Stimulated activated naive B cell treated with anti-CD40 and anti-IgM and Interleukin-4, amounts not matched to agents 10 μg/mL and 1 μg/mL and 100 μg/mL, for 72 hours (primary cell): ENCODE data around the gene NGFR.
A peak's percentile ranks its signal among the peaks of the same experiment; 100 is the strongest.

Experiments
- ATAC-seq, 2 donors: fragments of 150-1000 bp; cut with Tn5 transposase; replicated peaks; 2 replicates each; pipeline ENCODE4 v1.10.0; 2021; ENCODE audit warnings: moderate library complexity in 1 of 2
- DNase-seq: peaks from one replicate; pipeline ENCODE4 v3.0.0; 2021
- H3K27ac Mint-ChIP-seq: one replicate; pipeline ENCODE4 v1.8.0; 2022; ENCODE audit warnings: mild to moderate bottlenecking, mixed read lengths
- H3K27me3 Mint-ChIP-seq, 2 donors: one replicate each; pipeline ENCODE4 v1.8.0; 2022; ENCODE audit warnings: mixed read lengths in 2 of 2
- H3K36me3 Mint-ChIP-seq, 2 donors: one replicate each; pipeline ENCODE4 v1.8.0; 2022; ENCODE audit warnings: mixed read lengths in 2 of 2, mild to moderate bottlenecking in 1 of 2
- H3K4me1 Mint-ChIP-seq, 2 donors: one replicate each; pipeline ENCODE4 v1.8.0; 2022; ENCODE audit warnings: mixed read lengths in 2 of 2, mild to moderate bottlenecking in 1 of 2
- H3K4me3 Mint-ChIP-seq, 2 donors: one replicate each; pipeline ENCODE4 v1.8.0; 2022; ENCODE audit warnings: mild to moderate bottlenecking in 2 of 2, mixed read lengths in 2 of 2, moderate library complexity in 1 of 2
- H3K9me3 Mint-ChIP-seq, 2 donors: one replicate each; pipeline ENCODE4 v1.8.0; 2022; ENCODE audit warnings: mixed read lengths in 2 of 2, mild to moderate bottlenecking in 1 of 2

NGFR gene

DNA sequence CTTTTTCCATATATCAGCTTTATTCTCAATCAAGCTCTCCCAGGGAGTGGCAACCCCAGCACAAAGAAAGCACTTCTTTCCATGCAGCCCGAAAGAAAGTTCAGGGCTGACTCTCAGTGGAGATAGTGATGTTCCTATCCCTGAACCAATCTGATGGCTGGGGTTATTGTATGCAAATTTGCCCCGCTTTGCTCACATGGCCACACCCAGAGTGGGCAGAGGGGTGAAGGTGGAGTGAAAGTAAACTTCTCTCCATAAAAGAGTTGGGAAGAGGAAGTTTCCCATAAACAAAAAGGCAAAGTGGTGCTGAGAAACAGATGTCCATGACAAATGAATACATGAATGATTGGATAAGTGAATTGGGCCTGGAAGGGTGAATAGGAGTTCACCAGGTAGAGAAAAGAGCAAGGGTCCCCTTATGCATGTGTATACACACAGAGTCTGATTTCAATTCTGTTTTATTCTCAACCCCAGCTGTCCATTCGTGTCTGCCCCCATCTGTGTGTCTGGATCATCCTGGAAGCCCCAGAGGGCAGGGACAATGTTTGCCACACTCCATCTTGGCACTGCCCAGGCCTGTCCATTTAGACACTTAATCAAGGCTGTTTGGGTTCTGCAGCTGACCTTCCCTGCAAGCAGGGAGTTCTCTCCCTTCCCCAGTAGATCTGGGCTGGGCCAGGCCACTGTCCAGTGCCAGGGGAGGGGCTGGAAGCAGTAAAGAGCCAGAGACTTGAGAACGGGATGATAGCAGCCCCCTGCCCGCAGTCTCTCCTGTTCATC is 14.1 kb upstream of the NGFR start:
- DNase-seq (no peak), ATAC-seq (no peak)
- no peak overlapping the region for H3K27ac Mint-ChIP-seq
- H3K9me3 Mint-ChIP-seq: peaks cover 2 to 3% of the 10 kb centered on the region in 2 donors
- peaks cover 0 to 12% of the 10 kb centered on the region in 2 donors for H3K4me1 Mint-ChIP-seq
- H3K4me3 Mint-ChIP-seq: no peak overlapping the region
- H3K27me3 Mint-ChIP-seq: peaks cover 68 to 79% of the 10 kb centered on the region in 2 donors
- peaks cover 3% of the 10 kb centered on the region in 2 donors for H3K36me3 Mint-ChIP-seq

DNA sequence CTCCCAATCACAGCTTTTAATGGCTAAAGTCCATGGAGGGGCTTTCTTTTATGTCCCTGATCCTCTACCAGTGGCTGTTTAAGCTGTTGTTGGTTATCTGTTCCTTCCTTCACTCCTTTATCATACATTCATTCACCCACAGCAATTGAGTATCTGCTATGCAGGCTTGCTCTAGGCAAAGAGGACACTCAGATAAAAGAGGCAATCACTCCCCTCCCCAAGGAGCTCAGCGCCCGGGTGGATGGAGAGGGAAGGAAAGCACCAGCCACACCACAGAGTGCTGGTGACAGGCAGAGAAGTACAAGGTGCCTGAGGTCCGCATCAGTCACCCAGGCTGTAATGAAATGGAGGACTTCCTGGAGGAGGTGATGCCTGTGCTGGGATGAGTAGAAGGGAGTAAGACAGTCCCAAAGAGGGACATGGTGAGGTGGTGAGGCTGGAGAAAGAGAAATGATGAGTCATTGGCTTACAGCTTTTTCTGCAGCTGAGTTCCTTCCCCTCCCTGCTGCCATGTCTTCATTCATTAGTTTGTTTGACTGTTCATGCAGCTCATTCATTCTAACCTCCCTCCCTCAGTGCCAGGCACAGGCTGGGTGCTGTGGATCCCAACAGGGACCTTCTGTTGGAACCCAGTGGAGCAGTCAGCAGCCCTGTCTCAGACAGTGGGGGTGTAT is 12.8 kb upstream of the NGFR start:
- H3K4me3 Mint-ChIP-seq: no peak overlapping the region
- H3K9me3 Mint-ChIP-seq: no peaks in the 10 kb centered on the region
- peak in 1 of 2 donors; percentile 16 for ATAC-seq
- no peak for DNase-seq
- peaks cover 4 to 15% of the 10 kb centered on the region in 2 donors for H3K4me1 Mint-ChIP-seq
- H3K36me3 Mint-ChIP-seq: no peaks in the 10 kb centered on the region
- H3K27ac Mint-ChIP-seq: peak overlapping the region; percentile 33
- peaks cover 71 to 83% of the 10 kb centered on the region in 2 donors for H3K27me3 Mint-ChIP-seq

DNA sequence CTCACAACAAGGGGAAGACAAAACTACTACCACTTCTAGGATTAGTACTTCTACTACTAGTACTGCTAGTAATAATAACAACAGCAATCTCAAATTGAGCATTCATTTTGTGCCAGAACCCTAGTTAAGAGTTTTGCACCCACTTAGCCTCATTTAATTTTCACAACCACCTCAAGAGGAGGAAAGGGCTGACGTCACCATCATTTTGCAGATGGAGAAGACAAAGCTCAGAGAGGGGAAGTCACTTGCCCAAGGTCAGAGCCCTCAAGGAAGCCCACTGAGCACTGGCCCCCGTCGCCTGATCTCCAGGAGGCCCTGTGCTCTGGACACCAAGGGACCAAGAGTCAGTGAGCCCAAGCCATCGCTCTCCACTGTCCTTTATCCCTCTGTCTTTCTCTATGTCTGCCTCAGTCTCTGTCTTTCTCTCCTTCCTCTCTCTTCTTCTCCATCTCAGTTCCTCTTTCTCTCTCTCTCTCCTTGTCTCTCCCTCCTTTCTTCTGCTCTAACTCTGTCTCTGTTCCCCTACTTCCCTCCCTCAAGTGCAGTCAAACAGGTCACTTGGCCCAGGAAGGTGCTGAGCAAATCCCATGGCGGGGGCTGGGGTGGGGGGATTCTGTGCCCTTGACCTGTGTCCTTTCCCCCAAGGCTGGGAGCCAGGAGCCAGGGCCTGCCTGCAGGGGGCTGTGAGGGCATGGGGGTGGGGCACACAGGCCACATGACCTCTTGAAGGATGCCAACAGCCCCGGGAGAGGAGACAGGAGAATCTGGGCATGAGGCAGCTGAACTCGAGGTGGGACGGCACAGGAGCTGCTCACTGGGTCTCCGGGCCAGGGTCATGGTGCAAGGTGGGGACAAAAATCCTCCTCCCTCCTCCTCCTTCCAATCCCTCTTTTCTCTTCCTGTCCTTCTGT is 11.2 kb upstream of the NGFR start:
- Mint-ChIP-seq H3K4me3 (no peak overlapping the region), H3K27me3 (peaks cover 69 to 79% of the 10 kb centered on the region in 2 donors), H3K36me3 (no peaks in the 10 kb centered on the region)

DNA sequence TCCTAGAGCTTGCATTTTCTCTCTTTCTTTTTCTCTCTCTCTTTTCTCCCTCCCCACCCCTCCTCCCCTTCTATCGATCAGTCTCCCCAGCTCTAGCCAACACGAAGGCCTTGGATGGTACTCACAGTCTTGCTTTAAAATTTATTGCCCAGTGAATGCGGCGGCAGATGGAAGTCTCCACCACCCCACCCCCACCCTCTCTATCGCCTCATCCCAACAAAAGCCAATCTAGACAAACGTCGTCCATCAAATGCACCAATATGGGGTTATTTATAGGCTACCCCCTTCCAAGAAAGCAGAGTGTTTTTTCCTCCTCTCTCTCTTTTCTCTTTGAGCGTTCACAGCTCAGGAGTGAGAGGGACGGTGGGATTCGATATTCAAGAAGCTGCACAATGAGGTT is 10.5 kb upstream of the NGFR start:
- no peak overlapping the region for H3K4me3 Mint-ChIP-seq
- H3K36me3 Mint-ChIP-seq: no peaks in the 10 kb centered on the region
- ATAC-seq (no peak), DNase-seq (no peak)
- H3K9me3 Mint-ChIP-seq: no peaks in the 10 kb centered on the region
- no peak overlapping the region for H3K27ac Mint-ChIP-seq
- H3K27me3 Mint-ChIP-seq: peaks cover 69 to 79% of the 10 kb centered on the region in 2 donors
- peaks cover 4 to 15% of the 10 kb centered on the region in 2 donors for H3K4me1 Mint-ChIP-seq

More for the DNA sequence above, 11.2 kb upstream of the NGFR start:
- Mint-ChIP-seq H3K27ac (no peak overlapping the region), H3K4me1 (peaks cover 4 to 15% of the 10 kb centered on the region in 2 donors), H3K9me3 (no peaks in the 10 kb centered on the region)
- DNase-seq (no peak), ATAC-seq (no peak)

DNA sequence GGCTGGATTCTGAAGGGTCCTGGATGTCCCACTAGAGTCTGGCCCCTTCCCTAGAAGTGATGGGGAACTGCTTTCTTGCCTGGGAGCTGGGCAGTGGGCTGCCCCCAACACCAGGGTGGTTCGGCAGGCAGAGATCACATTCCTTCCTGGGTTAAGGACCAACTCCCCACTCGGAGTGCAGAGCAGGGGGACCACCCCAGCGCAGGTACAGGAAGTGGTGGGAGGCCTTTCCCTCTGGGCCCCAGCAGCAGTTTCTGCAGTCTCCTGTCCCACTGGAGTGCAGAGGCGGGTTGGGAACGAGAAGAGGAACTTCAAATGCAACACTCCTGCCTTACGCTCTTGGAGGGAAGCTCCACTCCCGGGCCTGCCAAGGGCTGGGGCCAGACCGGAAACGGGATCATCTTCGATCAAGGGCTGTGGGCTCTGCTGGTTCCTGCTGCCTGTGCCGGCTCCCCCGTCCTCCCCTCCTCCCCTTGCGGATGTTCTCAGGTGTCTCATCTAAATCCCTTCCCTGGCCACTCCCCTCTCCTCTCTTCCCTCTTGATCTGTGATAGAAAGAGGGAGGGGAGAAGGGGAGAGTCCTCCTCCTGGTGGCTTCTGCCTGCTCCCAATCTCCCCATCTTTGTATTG is 9.0 kb upstream of the NGFR start:
- H3K36me3 Mint-ChIP-seq: no peaks in the 10 kb centered on the region

DNA sequence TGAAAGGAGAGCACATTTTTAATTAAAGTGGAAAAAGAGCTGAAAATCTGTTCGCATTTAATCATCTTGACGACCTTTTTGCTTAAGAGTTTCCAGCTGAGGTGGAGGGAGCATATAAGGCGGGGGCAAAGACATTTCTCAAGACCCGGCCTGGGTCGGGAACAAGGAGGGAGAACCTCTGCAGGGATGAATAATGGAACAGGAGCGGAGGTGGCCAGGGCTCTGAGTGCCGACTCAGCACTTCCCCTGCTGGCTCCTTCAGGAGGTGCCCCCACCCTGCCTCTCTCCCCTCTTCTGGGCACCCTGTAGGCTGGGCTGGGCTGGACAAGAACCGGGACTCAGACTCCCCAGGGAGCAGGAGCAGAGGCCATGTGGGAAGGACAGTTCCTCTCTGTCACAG is 7.9 kb upstream of the NGFR start:
- H3K27ac Mint-ChIP-seq: no peak overlapping the region
- H3K36me3 Mint-ChIP-seq: no peaks in the 10 kb centered on the region
- peaks cover 4 to 13% of the 10 kb centered on the region in 2 donors for H3K4me1 Mint-ChIP-seq
- no peaks in the 10 kb centered on the region for H3K9me3 Mint-ChIP-seq
- ATAC-seq (no peak), DNase-seq (no peak)
- peaks cover 83 to 84% of the 10 kb centered on the region in 2 donors for H3K27me3 Mint-ChIP-seq
- no peak overlapping the region for H3K4me3 Mint-ChIP-seq

More for the DNA sequence above, 9.0 kb upstream of the NGFR start:
- Mint-ChIP-seq H3K9me3 (no peaks in the 10 kb centered on the region), H3K4me1 (peaks cover 4 to 15% of the 10 kb centered on the region in 2 donors), H3K4me3 (no peak overlapping the region), H3K27me3 (peaks cover 75 to 78% of the 10 kb centered on the region in 2 donors), H3K27ac (peak overlapping the region; percentile 48)
- ATAC-seq: no peak
- no peak for DNase-seq

DNA sequence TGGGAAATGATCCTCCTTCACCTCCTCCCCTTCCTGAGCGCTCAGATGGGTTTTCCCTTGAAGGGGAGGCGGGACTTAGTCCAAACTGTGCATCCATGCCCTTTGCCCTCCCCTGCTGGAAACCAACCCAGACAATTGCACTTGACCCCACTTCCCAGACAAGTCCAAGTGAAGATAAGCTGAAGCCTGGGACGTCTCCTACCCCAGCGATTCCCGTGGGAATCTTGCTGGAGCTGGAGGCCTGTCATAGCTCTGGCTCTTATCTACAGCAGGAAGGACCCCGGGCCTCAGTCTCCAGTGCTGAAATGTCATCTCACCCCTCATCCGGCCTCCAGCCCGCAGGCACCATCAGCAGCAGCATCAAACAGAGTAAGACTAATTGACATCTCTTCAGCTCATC is 6.5 kb upstream of the NGFR start:
- Mint-ChIP-seq H3K27ac (no peak overlapping the region), H3K36me3 (no peaks in the 10 kb centered on the region), H3K9me3 (no peaks in the 10 kb centered on the region), H3K4me1 (peaks cover 4 to 9% of the 10 kb centered on the region in 2 donors), H3K27me3 (peaks cover 73 to 76% of the 10 kb centered on the region in 2 donors), H3K4me3 (no peak overlapping the region)
- DNase-seq (no peak), ATAC-seq (no peak)

DNA sequence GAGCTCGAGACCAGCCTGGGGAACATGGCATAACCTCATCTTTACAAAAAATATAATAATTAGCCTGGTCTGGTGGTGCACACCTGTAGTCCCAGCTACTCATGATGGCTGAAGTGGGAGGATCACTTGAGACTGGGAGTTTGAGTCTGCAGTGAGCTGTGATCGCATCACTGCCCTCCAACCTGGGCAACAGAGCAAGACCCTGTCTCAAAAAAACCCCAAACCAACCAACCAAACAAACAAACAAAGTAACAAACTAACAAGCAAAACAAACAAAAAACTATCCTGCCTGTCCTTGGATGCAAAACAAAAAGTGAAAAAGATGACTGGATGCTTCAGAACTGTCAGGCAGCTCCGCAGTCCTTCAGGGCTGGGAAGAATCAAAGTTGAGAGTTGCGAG is 5.7 kb upstream of the NGFR start:
- peaks cover 4 to 7% of the 10 kb centered on the region in 2 donors for H3K4me1 Mint-ChIP-seq
- no peak for ATAC-seq
- H3K36me3 Mint-ChIP-seq: no peaks in the 10 kb centered on the region
- H3K9me3 Mint-ChIP-seq: no peaks in the 10 kb centered on the region
- H3K27ac Mint-ChIP-seq: no peak overlapping the region
- DNase-seq: no peak
- H3K4me3 Mint-ChIP-seq: no peak overlapping the region
- H3K27me3 Mint-ChIP-seq: peaks cover 66 to 72% of the 10 kb centered on the region in 2 donors

DNA sequence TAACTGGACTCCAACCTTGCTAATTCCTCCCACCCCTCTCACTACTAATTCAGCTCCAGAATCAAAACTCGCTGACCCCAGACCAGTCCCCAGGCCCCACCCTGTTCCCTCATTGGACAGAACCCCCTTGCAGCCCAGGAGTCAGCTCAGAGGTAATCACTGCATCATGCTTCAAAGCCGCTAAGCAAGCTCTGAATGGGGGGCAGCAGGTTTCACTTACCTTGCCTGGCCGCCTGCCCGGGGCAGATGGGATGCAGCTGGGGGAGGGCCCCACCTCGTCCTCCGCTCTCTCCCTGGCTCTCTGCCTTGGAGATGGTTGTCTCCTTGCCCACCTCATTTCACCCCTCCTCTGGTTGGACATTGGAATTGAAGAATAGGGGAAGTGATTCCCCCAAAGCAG is 4.8 kb upstream of the NGFR start:
- peaks cover 4 to 10% of the 10 kb centered on the region in 2 donors for H3K4me1 Mint-ChIP-seq
- no peak for DNase-seq
- H3K4me3 Mint-ChIP-seq: no peak overlapping the region
- ATAC-seq: no peak
- no peaks in the 10 kb centered on the region for H3K9me3 Mint-ChIP-seq
- peaks cover 56 to 64% of the 10 kb centered on the region in 2 donors for H3K27me3 Mint-ChIP-seq
- no peak overlapping the region for H3K27ac Mint-ChIP-seq
- no peaks in the 10 kb centered on the region for H3K36me3 Mint-ChIP-seq

DNA sequence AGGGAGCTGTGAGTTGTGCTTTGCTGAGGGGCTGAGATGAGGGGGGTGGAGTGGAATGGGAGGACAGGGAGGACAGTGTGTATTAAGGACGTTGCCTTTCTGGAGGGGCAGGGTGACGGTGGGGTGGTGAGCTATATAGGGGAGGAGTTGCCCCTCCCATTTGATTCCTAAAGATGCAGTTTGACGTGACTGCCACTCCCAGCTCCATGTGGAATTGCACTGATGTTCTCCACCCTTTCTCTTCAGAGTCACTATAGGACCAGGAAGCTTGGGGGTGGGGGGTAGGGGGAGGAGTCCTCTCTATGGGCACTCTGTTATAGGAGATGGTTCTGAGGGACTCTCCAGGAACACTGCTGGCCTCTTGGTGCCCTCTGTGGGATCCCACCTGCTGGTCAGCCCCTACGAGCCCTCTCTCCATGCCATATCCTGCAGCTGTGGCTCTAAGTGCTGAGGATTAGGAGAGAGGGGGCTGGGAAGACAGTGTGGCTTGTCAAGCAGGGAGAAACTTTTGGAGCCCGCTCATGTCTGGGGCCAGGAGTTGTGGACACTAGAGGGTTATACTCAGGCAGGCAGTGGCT is 3.8 kb upstream of the NGFR start:
- H3K4me1 Mint-ChIP-seq: peaks cover 14 to 16% of the 10 kb centered on the region in 2 donors
- no peaks in the 10 kb centered on the region for H3K36me3 Mint-ChIP-seq
- no peaks in the 10 kb centered on the region for H3K9me3 Mint-ChIP-seq
- H3K4me3 Mint-ChIP-seq: no peak overlapping the region
- no peak overlapping the region for H3K27ac Mint-ChIP-seq
- ATAC-seq (no peak), DNase-seq (no peak)
- peaks cover 48 to 61% of the 10 kb centered on the region in 2 donors for H3K27me3 Mint-ChIP-seq

DNA sequence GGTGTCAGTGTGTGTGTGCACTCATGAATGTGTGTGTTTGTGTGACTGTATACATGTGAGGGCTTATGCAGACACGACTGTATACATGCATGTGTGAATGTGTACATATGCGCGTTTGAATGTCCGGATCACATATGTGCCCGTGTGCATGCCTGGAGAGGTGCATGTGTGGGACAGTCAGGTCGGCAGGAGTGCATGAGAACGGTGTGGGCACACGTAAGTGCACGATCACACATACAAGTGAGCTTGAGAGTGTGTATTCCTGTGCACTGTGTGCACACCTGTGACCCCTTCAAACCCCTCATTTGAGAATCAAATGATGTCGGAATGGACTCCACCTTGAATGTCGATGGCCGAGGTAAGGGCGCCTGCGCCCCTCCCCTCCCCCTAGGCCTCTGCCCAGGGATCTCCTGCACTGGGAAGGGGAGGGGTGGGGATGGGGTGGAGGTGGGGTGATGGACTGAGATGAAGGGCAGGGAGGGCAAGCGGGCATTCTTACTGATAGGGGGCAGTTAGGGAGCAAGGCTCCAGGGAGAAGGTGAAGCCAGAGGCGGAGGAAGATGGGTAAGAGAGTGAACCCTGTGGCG is 601 bp upstream of the NGFR start:
- H3K9me3 Mint-ChIP-seq: no peaks in the 10 kb centered on the region
- no peak for ATAC-seq

DNA sequence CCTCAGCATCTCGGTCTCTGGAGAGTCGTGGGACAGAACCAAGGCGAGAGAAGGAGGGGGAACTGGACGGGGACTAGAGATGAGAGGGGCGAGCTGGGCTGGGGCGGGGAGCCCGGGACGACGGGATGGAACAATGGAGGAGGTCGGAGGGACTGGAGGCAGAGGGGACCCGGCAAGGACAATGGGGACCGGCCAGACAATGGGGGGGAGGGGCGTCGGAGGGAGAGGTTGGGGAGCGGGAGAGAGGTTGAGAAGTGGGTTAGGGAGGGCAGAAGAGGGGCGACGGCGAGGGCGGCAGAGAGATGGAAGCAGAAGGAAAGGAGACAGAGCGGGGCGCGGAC is 719 bp downstream of the NGFR start:
- Mint-ChIP-seq H3K4me3 (peak overlapping the region; percentile 79 to 83), H3K36me3 (no peaks in the 10 kb centered on the region), H3K9me3 (no peaks in the 10 kb centered on the region), H3K4me1 (peaks cover 27 to 32% of the 10 kb centered on the region in 2 donors), H3K27me3 (peaks cover 45 to 62% of the 10 kb centered on the region in 2 donors), H3K27ac (peak overlapping the region; percentile 67)
- DNase-seq: no peak
- no peak for ATAC-seq

More for the DNA sequence above, 601 bp upstream of the NGFR start:
- H3K36me3 Mint-ChIP-seq: no peaks in the 10 kb centered on the region
- H3K27me3 Mint-ChIP-seq: peaks cover 44 to 57% of the 10 kb centered on the region in 2 donors
- H3K4me1 Mint-ChIP-seq: peaks cover 27 to 32% of the 10 kb centered on the region in 2 donors
- DNase-seq: no peak
- H3K27ac Mint-ChIP-seq: peak overlapping the region; percentile 81
- peak overlapping the region; percentile 83 to 91 for H3K4me3 Mint-ChIP-seq

DNA sequence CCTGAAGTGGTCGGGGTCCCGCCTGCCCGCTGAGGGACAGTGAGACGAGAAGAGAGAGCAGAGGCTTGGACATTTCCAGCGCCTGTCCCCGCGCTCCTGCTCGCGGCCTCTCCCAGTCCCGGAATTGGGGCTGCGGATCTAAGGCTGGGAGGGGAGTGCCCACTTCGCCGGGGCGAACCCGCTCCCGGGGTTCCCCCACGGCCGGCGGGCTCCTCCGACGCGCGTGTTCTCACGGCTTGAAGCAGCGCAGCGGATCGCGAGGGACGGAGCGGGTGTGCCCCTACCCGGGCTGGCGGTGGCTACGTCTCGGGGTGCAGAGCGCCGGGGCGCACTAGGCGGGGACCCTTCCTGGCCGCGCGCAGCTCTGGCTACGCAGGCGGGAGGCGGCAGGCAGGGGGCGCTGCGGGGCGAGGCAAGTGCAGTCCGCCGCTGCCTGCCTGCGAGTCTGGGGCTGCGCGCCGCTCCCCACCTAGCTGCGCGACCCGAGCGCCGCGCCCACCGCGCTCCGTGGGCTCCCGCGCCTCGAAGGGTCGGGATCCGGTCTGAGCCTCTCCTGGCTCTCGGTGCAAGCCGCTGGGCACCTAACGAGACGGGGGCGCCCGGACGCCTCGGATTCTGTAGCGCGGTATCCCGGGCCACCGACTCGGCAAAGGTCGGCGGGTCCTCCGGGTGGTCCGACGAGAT is 1.2 kb downstream of the NGFR start:
- peaks cover 42 to 60% of the 10 kb centered on the region in 2 donors for H3K27me3 Mint-ChIP-seq
- peaks cover 27 to 32% of the 10 kb centered on the region in 2 donors for H3K4me1 Mint-ChIP-seq
- H3K4me3 Mint-ChIP-seq: peak overlapping the region; percentile 79 to 83
- no peaks in the 10 kb centered on the region for H3K36me3 Mint-ChIP-seq
- no peaks in the 10 kb centered on the region for H3K9me3 Mint-ChIP-seq
- peak overlapping the region; percentile 67 for H3K27ac Mint-ChIP-seq
- DNase-seq (peak; percentile 70), ATAC-seq (peak; percentile 77 to 81)
